Lung microvascular endothelial cell (primary cell): ENCODE measurements around the gene BCL2L1. TPM values are rescaled to one million over a fixed set of nuclear protein-coding genes. Genes with fewer than 3 reads are reported as not detected.
"Not testable (repeated sequence)": the region's sequence is repeated elsewhere in the genome, so short reads cannot be mapped to it uniquely, and the experiment has no call there.

Source experiments
- DNase-seq, 2 donors: peaks; one replicate each; pipeline versions ENCODE4 v3.0.0 to v3.0.0-alpha.2; 2010; ENCODE audit warnings: low read depth in 2 of 2
- total RNA-seq: library from RNA; depleted of rRNA; stranded (reverse); fragments of >200 nt; gene quantifications from 2 replicates; pipeline ENCODE4 v1.2.1, GENCODE V29; 2014

BCL2L1 gene
- total RNA-seq, 1 donor from 2014 or later: 40.7 TPM

GRCh38 chr20:31661625-31662371 is 60.9 kb downstream of the BCL2L1 start:
- DNase-seq: peak; percentile 78 to 82

GRCh38 chr20:31654534-31654933 is 68.1 kb downstream of the BCL2L1 start:
- DNase-seq: no peak

DNA sequence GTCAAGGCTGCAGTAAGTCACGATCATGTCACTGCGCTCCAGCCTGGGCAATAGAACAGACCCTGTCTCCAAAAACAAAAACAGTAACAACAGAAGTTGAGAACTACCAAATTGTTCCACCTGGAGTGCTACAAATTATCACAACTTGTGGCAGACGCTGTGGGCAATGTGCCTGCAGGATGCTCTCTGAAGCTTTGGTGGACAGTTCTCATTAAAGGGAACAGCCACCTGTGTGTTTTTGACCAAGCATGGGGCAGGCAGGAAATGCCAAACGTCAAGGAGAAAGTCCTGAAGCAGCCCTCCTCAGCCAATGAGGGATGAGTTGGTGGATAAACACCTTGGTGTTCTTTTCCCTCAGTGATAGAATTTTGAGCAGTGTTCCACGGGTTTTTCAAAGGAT is 69.1 kb downstream of the BCL2L1 start:
- no peak for DNase-seq

- DNase-seq: peak in 1 of 2 donors; percentile 68
Observed at GRCh38 chr20:31652917-31653396, 69.7 kb downstream of the BCL2L1 start.

DNA sequence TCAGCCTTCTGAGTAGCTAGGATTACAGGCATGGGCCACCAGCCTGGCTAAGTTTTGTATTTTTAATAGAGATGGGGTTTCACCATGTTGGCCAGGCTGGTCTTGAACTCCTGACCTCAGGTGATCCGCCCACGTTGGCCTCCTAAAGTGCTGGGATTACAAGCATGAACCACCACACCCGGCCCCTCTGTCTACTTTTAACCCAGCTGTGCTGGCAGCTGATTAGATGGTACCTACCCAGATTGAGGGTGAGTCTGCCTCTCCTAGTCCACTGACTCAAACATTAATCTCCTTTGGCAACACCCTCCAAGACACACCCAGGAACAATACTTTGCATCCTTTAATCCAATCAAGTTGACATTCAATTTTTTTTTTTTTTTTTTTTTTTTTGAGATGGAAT is 74.6 kb downstream of the BCL2L1 start:
- DNase-seq: not testable (repeated sequence)

GRCh38 chr20:31644701-31645100 is 78.0 kb downstream of the BCL2L1 start:
- no peak for DNase-seq

- no peak for DNase-seq
Observed at GRCh38 chr20:31643522-31643921, 79.1 kb downstream of the BCL2L1 start.

DNA sequence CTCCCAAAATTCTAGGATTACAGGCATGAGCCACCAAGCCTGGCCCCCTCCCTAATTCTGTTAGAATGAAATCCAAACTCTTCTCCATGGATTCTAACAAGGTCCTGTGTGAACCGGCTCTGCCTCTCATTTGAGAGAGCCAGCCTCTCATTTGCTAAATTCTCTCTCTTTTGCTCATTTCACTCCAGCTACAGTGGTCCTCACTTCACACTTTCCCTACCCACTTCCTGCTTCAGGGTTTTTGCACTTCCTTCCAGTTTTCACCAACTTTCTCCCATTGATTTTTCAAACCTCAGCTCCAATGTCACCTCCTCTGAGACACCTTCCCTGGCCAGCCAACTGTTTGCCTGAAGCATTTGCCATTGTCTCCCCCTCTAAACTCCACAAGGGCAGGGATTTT is 79.8 kb downstream of the BCL2L1 start:
- no peak for DNase-seq

- no peak for DNase-seq
Observed at GRCh38 chr20:31641391-31641790, 81.3 kb downstream of the BCL2L1 start.

- no peak for DNase-seq
Observed at GRCh38 chr20:31640259-31640658, 82.4 kb downstream of the BCL2L1 start.

DNA sequence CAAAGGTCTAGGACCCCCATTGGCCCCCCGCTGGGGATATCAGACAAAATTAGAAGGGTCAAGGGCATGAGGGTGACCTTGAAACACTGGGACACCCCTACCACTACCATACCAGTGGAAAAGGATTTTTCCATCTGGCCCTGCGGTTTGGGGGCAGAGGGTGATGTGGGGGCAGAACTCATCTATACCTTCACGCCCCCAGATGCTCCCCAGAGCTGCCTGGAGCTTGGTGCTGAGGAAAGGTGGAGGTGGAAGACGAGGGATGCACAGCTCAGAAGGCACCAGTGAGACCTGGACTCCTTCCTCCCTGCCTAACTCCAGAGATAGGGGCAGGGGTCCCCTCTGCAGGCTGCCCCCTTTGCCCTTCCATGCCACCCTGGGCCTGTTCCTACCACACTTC is 83.9 kb downstream of the BCL2L1 start:
- no peak for DNase-seq

- no peak for DNase-seq
Observed at GRCh38 chr20:31638317-31638716, 84.4 kb downstream of the BCL2L1 start.

GRCh38 chr20:31637660-31638059 is 85.0 kb downstream of the BCL2L1 start, which contains the start of gene COX4I2:
Gene COX4I2 (plus strand): TSS chr20:31637912. CDS start chr20:31639018, 1,106 bp downstream.
- no peak for DNase-seq

DNA sequence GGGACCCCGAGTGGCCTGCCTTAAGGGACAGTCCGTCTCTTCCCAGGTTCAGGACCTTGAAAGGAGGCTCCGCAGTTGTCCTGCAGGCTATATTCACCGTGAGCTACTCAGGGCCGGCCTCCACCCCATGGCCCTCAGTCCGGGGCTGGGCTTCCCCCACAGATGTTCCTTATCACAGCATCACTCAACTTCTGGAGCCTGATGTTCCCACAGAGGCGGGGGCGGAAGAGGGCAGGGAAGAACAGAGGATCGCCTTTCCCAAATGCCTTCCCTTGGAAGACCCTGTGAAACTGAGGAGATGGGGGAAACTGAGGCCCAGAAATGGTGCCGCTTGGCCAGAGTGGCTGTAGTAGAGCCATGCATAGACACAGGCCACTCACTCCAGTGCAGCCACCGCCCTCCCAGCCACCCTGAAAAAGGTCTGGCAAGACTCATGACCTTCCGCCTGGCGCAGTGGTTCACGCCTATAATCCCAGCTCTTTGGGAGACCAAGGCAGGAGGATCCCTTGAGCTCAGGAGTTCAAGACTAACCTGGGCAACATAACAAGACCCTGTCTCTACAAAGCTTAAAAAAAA is 89.2 kb downstream of the BCL2L1 start:
- no peak for DNase-seq

DNA sequence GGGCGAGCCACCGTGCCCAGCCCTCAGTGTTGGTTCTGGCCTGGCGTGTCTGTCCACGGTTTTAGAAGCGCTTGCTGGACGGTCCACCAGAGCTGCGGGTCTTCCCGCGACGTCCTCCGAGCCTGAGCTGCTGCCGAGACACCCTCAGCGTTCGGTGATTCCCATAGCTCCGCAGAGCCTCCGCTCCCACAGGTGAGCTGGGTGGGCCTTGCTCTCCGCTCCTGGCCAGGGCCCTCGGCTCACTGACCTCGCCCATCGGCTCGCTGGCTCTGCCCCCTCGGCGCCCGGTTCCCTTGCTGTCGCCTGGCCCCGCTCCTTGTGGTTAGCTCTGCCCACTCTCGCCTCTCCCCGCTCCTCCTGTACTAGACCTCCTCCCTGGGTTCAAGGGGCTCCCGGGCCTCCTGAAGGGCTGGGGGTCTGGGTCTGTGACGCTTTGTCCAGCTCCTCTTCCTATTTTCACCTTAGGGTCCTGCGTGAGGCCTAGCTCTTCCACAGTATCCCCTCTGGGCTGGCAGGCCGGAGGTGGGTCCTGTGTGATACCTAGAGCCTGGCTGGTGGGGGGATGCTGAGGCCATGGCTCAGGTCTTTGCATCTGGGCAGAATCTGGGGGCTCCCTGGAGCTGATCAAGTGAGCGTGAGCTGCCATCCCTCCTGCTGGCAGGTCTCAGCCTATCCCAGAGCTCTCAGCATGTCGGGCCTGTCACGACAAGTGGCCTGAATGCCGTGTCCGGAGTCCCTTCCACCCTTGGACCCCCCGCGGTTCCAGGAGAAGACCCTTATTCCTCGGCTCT is 89.9 kb downstream of the BCL2L1 start:
- DNase-seq: no peak

DNA sequence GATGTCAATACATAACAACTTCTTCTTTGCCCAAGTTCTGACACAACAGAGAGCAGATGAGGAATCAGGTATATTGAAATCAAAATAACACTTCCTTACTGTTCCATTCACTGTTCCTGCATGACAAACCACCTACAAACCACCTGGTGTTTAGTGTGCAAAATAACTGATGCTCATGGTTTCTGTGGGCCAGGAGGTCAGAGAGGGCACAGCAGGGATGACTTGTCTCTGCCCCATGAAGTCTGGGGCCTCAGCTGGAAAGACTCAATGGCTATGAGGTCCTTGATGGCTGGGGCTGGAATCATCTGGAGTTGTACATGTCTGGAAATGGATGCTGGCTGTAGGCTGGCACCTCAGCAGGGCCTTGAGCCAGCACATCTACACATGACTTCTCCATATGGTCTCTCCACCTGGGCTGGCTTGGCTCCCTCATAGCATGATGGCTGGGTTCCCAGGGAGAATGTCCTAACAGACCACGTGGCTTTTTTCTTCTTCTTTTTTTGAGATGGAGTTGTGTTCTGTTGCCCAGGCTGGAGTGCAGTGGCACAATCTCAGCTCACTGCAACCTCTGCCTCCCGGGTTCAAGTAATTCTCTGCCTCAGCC is 92.4 kb downstream of the BCL2L1 start:
- DNase-seq: no peak

DNA sequence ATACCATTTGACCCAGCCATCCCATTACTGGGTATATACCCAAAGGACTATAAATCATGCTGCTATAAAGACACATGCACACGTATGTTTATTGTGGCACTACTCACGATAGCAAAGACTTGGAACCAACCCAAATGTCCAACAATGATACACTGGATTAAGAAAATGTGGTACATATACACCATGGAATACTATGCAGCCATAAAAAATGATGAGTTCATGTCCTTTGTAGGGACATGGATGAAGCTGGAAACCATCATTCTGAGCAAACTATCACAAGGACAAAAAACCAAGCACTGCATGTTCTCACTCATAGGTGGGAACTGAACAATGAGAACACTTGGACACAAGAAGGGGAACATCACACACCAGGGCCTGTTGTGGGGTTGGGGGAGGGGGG is 94.6 kb downstream of the BCL2L1 start:
- DNase-seq: not testable (repeated sequence)

GRCh38 chr20:31626534-31626933 is 96.1 kb downstream of the BCL2L1 start:
- DNase-seq: not testable (repeated sequence)

DNA sequence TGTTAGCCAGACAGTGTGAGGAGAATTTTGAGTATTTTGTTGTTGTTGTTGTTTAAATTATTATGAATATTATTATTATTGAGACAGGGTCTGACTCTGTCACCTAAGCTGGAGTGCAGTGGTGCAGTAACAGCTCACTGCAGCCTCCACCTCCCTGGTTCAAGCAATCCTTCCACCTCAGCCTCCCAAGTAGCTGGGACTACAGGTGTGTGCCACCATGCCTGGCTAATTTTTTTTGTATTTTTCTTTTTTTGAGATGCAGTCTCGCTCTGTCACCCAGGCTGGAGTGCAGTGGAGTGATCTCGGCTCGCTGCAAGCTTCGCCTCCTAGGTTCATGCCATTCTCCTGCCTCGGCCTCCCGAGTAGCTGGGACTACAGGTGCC is 99.6 kb downstream of the BCL2L1 start:
- DNase-seq: not testable (repeated sequence)

DNA sequence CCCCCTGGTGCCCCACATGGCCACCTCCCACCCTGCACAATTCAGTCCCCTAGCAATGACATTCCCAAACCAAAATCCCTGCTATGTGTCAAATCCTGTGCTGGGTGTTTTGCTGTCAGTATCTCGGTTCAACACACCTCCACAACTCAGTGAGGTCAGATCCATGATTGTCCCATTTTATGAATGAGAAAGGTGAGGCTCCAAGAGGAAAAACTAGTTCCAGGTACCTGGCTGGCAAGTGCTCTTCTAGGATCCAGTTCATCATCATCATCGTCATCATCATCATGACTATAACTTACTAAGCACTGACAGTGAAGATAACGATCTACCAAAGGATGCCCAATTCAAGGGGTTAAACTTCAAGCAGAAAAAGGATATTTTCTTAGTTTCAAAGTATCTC is 102.4 kb downstream of the BCL2L1 start:
- DNase-seq: no peak

GRCh38 chr20:31617432-31618104 is 105.1 kb downstream of the BCL2L1 start:
- DNase-seq: no peak
